K562 (cell line): ENCODE data around the gene DENND10. TPM values are rescaled to one million over a fixed set of nuclear protein-coding genes. Genes with fewer than 3 reads are reported as not detected.

Source experiments
- ADNP ChIP-seq: fragments of 200-800 bp; sonication (Bioruptor generic); IDR thresholded peaks from 2 replicates; pipeline ENCODE4 v1.6.1; 2016; ENCODE audit warnings: missing genetic modification characterization, missing compliant biosample characterization
- ATF3 ChIP-seq, 2 experiments: fragments of 450-650 bp in 1 of 2; sonication (generic) in 1 of 2; formaldehyde crosslinking in 1 of 2; IDR thresholded peaks in 1 of 2; conservative IDR thresholded peaks in 1 of 2; 2 replicates each; pipeline versions ENCODE4 v1.6.1 to v1.8.1; 2016 to 2023; ENCODE audit warnings: mild to moderate bottlenecking in 2 of 2, moderate library complexity in 2 of 2, inconsistent platforms in 1 of 2, missing genetic modification reagents in 1 of 2
- CBX3 ChIP-seq, 2 experiments: IDR thresholded peaks; 1 replicate in 1 of 2; 2 replicates in 1 of 2; pipeline ENCODE4 v1.6.1; 2012; ENCODE audit warnings: inconsistent platforms in 2 of 2, low read length in 2 of 2, borderline replicate concordance in 1 of 2, control low read depth in 1 of 2
- CEBPG ChIP-seq, 3 experiments: fragments of 200-800 bp in 1 of 3; sonication (Bioruptor generic) in 1 of 3; sonication (generic) in 1 of 3; formaldehyde crosslinking in 1 of 3; IDR thresholded peaks in 2 of 3; conservative IDR thresholded peaks in 1 of 3; 2 replicates each; pipeline versions ENCODE4 v1.6.1 to v1.8.0; 2016 to 2022; ENCODE audit warnings: missing compliant biosample characterization in 2 of 3, missing genetic modification characterization in 2 of 3, mild to moderate bottlenecking in 1 of 3, missing genetic modification reagents in 1 of 3
- DACH1 ChIP-seq: fragments of 450-650 bp; IDR thresholded peaks from 2 replicates; pipeline ENCODE4 v1.6.1; 2018; ENCODE audit not compliant: partially characterized antibody
- EP400 ChIP-seq: fragments of 450-650 bp; IDR thresholded peaks from 2 replicates; pipeline ENCODE4 v1.6.1; 2017; ENCODE audit warnings: antibody characterized with exemption, mild to moderate bottlenecking, moderate library complexity
- FOSL1 ChIP-seq: fragments of 200-800 bp; sonication (Bioruptor generic); conservative IDR thresholded peaks from 2 replicates; pipeline ENCODE4 v1.6.1; 2016; ENCODE audit warnings: missing genetic modification characterization, missing compliant biosample characterization
- HCFC1 ChIP-seq: IDR thresholded peaks from 2 replicates; pipeline ENCODE4 v1.6.1; 2012; ENCODE audit warnings: low read depth, low read length, improper control_type of control experiment
- HMG20A ChIP-seq: fragments of 450-650 bp; formaldehyde crosslinking; conservative IDR thresholded peaks from 2 replicates; pipeline ENCODE4 v1.4.0; 2020; ENCODE audit warnings: mild to moderate bottlenecking, mixed read lengths
- MAFG ChIP-seq: fragments of 450-650 bp; conservative IDR thresholded peaks from 2 replicates; pipeline ENCODE4 v1.6.1; 2016; ENCODE audit warnings: missing genetic modification characterization, missing compliant biosample characterization
- NCOR1 ChIP-seq: fragments of 450-650 bp; IDR thresholded peaks from 2 replicates; pipeline ENCODE4 v1.6.1; 2016; ENCODE audit warnings: mild to moderate bottlenecking, moderate library complexity
- RBM15 ChIP-seq: fragments of 200-400 bp; formaldehyde crosslinking; IDR thresholded peaks from 2 replicates; pipeline ENCODE4 v1.6.1; 2018; ENCODE audit warnings: mild to moderate bottlenecking, low read length, moderate library complexity; ENCODE audit not compliant: insufficient read depth
- RERE ChIP-seq: sonication (generic); formaldehyde crosslinking; IDR thresholded peaks from 2 replicates; pipeline ENCODE4 v1.8.0; 2023; ENCODE audit warnings: missing genetic modification reagents, mild to moderate bottlenecking, borderline replicate concordance
- TAF9B ChIP-seq: fragments of 450-650 bp; IDR thresholded peaks from 2 replicates; pipeline ENCODE4 v1.6.1; 2018; ENCODE audit warnings: mild to moderate bottlenecking; ENCODE audit not compliant: partially characterized antibody
- TFAP4 ChIP-seq: sonication (generic); formaldehyde crosslinking; IDR thresholded peaks from 2 replicates; pipeline ENCODE4 v1.8.0; 2022; ENCODE audit warnings: missing genetic modification reagents, mild to moderate bottlenecking, moderate library complexity, borderline replicate concordance
- ZBTB9 ChIP-seq: fragments of 450-650 bp; formaldehyde crosslinking; IDR thresholded peaks from 2 replicates; pipeline ENCODE4 v1.4.0; 2020; ENCODE audit warnings: mild to moderate bottlenecking, moderate library complexity
- ZKSCAN1 ChIP-seq: fragments of 150-350 bp; IDR thresholded peaks from 2 replicates; pipeline ENCODE4 v1.6.1; 2016; ENCODE audit warnings: low read depth, low read length
- ZNF316 ChIP-seq: fragments of 450-650 bp; IDR thresholded peaks from 2 replicates; pipeline ENCODE4 v1.6.1; 2016
- polyA plus RNA-seq, 8 experiments: library from polyadenylated mRNA; depleted of rRNA in 4 of 8; stranded (reverse) in 5 of 8; unstranded in 3 of 8; fragments of >200 nt; fragmentation: Nextera tagmentation in 2 of 8; fragmentation: Illumina TruSeq in 1 of 8; extraction: Ambion mirVana in 2 of 8; extraction: Trizol in 1 of 8; gene quantifications; 2 replicates each; pipeline versions ENCODE4 v1.2.1 to v1.2.3, GENCODE V29; 2011 to 2014; ENCODE audit warnings: inconsistent platforms in 1 of 8, missing spikeins in 1 of 8
- total RNA-seq, 7 experiments: library from RNA; depleted of rRNA in 6 of 7; stranded (reverse); fragments of >200 nt in 6 of 7; fragmentation: Illumina TruSeq in 2 of 7; extraction: Trizol in 2 of 7; gene quantifications; 2 replicates each; pipeline versions ENCODE4 v1.2.1 to v1.2.3, GENCODE V29; 2011 to 2021; ENCODE audit warnings: low replicate concordance in 1 of 7

Gene DENND10
- total and polyA plus RNA-seq, 9 of the 15 experiments (the other 6 are each of a cell fraction or from before 2014, with no cell fraction given): 9.4 to 20.0 (median 12.5) TPM

GRCh38 chr10:119131512-119132240 is 27.8 kb downstream of the DENND10 start (continued):
- TF ChIP-seq DACH1 (no peak), MAFG (peak; percentile 92), HMG20A (no peak), HCFC1 (0 out of 2 replicates have a peak, but pooled peaks have one; percentile 37), ZNF316 (peak; percentile 94), FOSL1 (peak; percentile 63), ZKSCAN1 (no peak), ADNP (tag) (no peak), RERE (CRISPR knock-in tag) (no peak), NCOR1 (no peak), RBM15 (no peak), ATF3 (IDR thresholded peaks at IDR 0.05) (peak; percentile 56), ATF3 (CRISPR knock-in tag; conservative IDR thresholded peaks at IDR 0.05) (no peak), TFAP4 (peak; percentile 50; the same call in 1 of the 2 replicates), CEBPG (CRISPR knock-in tag; IDR thresholded peaks at IDR 0.05) (no peak), CEBPG (tag; conservative IDR thresholded peaks at IDR 0.05 in 1 of 2, IDR thresholded peaks at IDR 0.05 in 1 of 2) (0 out of 4 replicates have a peak, but pooled peaks of 1 of the 2 experiments have one; percentile 12), TAF9B (peak; percentile 61), ZBTB9 (CRISPR knock-in tag) (0 out of 2 replicates have a peak, but pooled peaks have one; percentile 50), EP400 (peak; percentile 43), CBX3 (IDR thresholded peaks at IDR 0.05; ENCODE audit: borderline replicate concordance in 1 of 2, low read length in 2 of 2) (peak in 1 of 2 experiments; percentile 12; a peak in 1 of 3 replicates)
